Esophagus squamous epithelium (tissue), 4 donors: ENCODE measurements around the gene VPS26B.

ENCODE experiments used
- POLR2A ChIP-seq, 4 donors: fragments of 450-650 bp; IDR thresholded peaks; one replicate each; pipeline ENCODE4 v1.6.1; 2017; ENCODE audit warnings: antibody characterized with exemption in 4 of 4, mild to moderate bottlenecking in 4 of 4, moderate library complexity in 3 of 4
- TF ChIP-seq, protein P1 (sequence below), 6 experiments: fragments of 450-650 bp in 4 of 6; fragments of 200-600 bp in 2 of 6; sonication (generic) in 2 of 6; IDR thresholded peaks; one replicate each; pipeline ENCODE4 v1.5.1; 2016 to 2019; ENCODE audit warnings: antibody characterized with exemption in 6 of 6, mild to moderate bottlenecking in 4 of 6, moderate library complexity in 4 of 6

DNA sequence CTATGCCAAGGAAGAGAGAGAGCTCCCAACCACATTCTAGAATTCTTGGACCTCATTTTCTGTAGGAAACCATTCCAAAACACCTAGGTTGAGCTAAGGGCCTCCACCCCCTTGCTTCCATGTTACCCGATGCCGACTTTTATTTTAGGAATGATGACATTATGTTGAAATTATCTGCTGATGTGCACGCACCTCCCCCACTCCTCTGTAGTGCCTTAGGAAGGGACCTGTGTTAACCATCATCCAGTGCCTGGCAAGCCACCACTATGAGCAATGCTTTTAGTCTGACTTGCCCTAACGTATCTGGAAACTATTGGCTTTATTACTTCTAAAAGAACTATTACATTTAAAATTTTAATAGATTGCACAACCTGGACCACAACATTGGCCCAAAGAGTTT, 42.8 kb upstream of the VPS26B start:
- TF ChIP-seq POLR2A (IDR thresholded peaks at IDR 0.05) = no peak
- TF ChIP-seq, protein P1, sequence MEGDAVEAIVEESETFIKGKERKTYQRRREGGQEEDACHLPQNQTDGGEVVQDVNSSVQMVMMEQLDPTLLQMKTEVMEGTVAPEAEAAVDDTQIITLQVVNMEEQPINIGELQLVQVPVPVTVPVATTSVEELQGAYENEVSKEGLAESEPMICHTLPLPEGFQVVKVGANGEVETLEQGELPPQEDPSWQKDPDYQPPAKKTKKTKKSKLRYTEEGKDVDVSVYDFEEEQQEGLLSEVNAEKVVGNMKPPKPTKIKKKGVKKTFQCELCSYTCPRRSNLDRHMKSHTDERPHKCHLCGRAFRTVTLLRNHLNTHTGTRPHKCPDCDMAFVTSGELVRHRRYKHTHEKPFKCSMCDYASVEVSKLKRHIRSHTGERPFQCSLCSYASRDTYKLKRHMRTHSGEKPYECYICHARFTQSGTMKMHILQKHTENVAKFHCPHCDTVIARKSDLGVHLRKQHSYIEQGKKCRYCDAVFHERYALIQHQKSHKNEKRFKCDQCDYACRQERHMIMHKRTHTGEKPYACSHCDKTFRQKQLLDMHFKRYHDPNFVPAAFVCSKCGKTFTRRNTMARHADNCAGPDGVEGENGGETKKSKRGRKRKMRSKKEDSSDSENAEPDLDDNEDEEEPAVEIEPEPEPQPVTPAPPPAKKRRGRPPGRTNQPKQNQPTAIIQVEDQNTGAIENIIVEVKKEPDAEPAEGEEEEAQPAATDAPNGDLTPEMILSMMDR (IDR thresholded peaks at IDR 0.05) = no peak
